GM19351 (cell line): ENCODE measurements around the gene CDC20B.

ENCODE experiments used
- ATAC-seq: cut with Tn5 transposase; IDR thresholded peaks from one replicate; pipeline ENCODE4 v1.9.1; 2021; ENCODE audit warnings: mild to moderate bottlenecking, moderate library complexity; ENCODE audit not compliant: unreplicated experiment

Gene CDC20B, protein sequence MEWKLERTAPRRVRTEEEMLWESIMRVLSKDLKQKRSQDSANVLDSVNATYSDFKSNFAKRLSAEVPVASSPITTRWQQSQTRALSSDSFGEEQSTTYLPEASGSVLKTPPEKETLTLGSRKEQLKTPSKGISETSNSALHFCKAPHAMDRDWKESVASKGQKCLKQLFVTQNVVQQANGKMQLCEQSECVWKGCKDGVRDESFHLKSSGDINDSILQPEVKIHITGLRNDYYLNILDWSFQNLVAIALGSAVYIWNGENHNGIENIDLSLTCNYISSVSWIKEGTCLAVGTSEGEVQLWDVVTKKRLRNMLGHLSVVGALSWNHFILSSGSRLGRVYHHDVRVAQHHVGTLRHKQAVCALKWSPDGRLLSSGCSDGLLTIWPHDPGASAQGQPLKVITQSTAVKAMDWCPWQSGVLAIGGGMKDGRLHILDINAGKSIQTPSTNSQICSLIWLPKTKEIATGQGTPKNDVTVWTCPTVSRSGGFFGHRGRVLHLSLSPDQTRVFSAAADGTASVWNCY

DNA sequence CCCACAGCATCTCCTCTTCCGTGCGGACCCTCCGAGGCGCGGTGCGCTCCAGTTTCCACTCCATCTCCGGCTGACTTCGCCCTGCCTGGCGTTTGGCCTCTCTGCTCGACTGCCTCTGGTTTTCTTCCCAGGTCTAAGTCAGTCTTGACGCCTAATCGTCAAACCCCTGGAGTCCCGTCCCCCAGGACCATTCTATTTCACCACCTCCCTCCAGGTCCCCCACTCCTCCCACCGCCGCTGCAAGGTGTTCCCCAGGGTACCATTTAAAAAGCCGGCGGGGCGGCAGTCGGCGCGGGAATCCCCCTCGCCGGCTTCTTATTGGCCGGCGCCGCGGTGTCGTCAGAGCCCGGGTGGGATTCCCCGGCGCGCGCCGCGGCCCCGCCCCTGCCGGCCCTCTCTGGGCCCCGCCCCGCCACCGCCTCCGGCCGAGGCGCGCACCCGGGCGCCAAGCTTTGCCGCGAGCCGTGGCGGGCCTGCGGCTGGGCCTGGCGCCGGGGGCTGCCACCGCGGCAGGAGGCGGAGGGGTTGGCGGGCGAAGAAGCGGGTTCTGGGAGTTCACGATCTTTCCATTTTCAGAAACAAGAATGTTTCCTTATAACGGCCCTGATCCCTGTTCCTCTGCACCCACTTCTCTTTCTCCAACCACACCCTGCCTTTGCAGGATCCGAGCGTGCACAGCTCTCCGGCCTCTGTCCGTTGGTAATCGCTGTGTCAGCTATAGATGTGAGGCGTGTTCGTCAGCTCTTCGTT is at the start of gene CDC20B:
Gene CDC20B (minus strand): TSS at position 241 of the 750 bp plus-strand sequence. CDS start 177 bp downstream, at position 64.
- ATAC-seq: peak; percentile 87

DNA sequence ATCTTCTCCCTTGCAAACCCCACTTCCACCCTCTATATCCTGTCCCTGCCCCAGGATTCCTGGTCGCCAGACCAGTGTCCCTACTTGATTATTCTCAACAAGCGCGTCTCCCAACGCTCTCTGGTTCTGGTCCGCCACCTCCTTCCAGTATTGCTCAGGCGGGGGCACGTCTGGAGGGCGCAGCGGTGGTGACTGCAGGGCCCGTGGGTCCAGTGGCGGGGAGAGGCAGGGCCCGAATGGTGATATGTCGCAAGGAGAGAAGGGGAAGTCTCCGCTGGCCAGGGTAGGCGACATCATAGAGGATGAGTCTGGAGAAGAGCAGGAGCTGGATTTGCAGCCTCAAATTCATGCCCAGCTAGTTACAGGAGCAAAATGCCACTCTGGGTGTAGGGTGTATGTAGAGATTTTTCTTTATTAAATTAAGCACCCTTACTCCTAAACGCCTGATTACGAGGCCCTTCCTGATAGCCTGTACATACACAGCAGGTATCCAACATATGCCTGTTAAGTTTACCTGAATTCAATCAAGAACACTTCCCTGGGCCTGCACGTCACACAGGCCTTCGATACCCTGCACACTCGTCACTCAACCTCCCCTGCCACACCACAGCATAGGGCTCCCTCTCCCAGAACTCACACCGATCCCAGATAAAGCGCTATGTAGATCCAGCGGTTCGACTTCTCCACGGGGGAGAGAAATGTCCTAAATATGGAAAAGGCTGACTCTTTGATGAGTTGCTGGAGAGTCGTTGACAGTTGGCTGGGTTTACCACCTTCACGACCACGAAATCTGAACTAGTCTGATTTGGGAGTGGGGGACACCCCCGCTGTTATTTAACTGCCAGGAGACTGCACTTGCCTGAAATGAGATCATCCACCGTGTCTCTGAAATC is 49.4 kb upstream of the CDC20B start:
- no peak for ATAC-seq

DNA sequence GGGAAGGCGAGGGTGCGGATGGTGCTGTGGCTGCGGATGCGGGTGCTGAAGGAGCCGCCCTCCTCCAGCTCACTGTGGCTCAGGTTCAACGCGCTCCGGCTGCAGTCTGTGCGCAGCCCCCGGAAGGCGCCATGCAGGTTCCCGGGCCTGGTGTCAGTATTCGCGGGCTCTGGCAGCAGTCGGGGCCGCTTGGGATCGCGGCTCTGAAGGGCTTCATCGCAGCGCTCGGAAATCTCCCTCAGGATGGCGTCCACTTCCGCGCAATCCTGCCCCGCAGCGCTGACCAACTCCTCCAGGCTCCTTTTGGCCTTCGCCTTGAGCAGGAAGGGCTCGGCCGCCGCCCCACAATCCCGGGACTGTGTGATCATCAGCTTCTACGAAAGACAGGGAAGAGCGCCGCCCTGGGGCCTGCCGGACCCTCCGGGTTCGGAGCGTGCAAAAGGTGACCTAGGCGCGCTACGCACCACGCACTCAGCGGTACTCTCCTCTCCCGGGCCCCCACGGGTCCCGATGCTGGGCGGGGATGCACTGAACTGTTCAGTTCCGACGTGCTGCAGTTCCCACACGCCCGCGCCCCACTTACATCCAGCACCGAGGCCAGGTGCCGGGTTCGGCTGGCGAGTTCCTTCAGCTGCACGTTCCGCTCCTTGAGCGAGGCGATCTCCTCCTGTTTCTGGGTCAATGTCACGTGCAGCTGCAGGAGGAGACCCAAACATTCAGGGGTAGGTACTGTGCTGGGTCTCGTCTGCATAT is 47.6 kb upstream of the CDC20B start:
- no peak for ATAC-seq

DNA sequence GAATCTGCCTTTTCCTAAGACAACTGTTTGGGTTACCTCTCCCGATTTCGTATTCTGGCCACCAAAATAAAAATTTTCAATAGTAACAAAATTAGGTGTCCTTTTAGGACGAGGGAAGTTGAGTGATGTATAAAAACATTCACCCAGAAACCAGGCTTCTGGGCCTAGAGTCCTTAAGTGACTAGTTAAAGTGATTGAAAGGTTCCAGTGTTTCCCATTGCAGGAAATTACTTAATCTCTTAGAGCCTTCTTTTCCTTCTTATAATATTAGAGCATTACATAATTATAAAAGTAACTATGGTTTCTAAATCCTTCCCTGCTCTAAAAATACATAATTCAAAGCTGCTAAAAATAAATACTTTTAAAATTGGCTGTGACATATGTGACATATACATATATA is 46.8 kb upstream of the CDC20B start:
- no peak for ATAC-seq

DNA sequence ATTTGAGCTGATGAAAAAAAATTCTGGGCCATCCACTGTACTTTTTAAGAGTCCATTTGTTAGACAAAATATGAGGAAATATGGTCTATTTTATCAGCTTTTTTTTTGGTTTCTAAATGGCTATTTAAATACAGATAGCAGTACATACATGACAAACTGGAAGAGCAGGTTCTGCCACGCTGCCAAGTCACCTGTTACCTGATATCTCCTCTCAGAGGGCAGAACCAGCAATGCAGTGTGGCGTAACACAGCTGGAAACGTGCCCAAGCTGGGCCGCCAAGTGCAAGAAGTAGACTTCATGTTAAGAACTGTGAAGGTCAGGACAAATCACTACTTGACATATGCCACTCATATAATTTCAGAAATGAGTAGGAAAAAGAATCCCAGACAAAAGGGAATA is 46.0 kb upstream of the CDC20B start:
- ATAC-seq: no peak

DNA sequence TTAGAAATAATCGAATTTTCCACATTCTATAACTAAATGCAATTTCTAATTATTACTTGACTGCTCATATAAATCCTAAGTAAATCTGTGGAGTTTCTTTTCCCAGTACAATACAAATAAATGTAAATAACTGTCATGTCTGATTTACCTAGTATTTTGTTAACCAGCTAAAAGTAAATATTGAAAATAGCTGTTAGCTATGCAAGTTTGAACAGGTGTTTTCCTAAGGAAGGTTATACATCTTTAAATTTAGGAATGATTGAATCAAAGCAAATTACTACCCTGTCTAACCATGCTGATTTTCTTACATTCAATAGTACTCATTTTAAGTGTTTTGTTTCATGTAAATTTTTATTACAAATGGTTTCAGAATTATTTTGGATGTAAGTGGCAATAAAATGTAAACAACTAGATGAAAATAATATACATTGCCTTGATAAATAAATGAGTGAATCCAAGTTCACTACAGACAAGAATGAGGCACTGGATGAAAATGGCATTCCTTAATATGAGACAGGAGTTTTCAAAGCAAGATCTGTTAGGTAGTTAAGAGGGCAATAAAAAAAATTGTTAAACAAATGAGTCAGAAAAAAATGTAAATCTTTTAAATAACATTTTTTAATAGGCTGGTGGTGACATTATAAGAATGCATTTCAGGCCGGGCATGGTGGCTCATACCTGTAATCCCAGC is 38.4 kb upstream of the CDC20B start:
- no peak for ATAC-seq

DNA sequence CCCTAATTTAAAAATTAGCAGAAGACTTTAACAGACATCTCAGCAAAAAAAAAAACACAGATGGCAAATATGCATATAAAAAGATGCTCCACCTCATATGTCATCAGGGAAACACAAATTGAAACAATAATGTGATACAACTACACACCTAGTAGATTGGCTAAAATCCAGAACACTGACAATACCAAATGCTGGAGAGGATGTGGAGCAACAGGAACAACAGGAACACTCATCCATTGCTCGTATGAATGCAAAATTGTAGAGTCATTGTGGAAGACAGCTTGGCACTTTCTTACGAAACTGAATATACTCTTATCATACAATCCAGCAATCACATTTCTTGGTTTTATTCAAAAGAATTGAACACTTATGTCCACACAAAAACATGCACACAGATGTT is 32.0 kb upstream of the CDC20B start:
- ATAC-seq: no peak

DNA sequence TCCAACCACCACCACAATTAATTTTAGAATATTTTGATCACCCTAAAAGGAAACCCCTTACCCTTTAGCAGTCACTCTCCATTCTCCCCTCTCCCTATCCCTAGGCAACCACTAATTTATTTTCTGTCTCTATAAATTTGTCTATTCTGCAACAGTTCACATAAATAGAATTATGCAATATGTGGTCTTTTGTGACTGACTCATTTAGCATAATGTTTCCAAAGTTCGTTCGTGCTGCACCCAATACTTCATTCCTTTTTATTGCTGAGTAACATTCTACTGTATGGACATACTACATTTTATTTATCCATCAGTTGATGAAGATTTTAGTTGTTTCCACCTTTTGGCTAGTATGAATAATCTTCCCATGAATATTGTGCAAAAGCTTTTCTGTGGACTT is 18.2 kb upstream of the CDC20B start:
- ATAC-seq: no peak

DNA sequence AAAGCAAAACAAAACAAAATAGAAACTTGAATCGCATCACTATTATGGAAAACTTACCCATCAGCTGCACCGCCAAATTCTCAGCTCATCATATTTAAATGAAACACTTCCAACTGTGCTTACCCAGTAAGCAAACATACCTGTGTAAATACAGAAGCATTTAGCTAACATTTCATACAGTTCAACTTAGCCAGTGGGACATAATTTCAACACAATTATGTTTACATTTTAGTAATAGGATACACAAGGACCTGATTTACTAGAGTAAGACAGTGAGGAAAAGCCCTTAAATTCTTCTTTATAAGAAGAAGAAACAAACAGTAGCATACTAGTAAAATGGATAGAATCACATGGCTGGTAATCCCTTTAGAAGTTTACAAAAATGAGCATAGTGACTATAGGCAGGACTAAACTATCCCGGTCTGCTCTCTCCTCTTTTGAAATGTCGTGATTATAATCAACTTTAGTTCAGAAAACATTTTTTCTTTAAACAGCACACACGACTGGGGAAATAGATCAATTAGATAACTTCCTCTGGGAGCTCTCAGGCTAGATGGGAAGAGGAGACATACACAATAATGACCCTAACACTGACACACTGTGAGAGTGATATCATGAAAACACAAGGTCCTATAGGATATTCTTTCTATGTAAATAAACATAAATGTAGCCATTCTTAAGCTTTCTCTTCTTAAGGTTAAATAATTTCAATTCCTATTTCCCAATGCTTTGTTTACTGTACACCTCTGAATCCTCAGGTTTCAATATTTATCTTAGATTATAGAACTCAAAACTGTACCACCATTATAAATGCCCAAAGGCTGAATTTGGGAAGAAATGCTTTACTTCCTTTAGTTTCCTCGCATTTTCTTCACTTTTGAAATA is 15.9 kb upstream of the CDC20B start:
- no peak for ATAC-seq

DNA sequence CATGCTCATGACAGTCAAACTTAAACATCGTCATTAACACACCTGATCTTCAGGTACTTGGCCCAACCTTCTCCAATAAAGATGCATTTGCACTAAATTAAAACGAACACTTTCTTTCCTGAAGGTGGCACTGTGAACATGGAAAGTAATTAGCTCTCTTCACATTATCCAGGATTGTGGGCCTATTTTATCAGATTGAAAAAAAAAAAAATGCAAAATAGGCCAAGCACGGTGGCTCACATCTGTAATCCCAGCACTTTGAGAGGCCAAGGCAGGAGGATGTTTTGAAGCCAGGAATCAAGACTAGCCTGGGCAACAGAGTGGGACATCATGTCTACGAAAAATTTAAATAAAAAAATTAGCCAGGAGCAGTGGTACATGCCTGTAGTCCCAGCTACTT is 14.4 kb upstream of the CDC20B start:
- ATAC-seq: no peak

DNA sequence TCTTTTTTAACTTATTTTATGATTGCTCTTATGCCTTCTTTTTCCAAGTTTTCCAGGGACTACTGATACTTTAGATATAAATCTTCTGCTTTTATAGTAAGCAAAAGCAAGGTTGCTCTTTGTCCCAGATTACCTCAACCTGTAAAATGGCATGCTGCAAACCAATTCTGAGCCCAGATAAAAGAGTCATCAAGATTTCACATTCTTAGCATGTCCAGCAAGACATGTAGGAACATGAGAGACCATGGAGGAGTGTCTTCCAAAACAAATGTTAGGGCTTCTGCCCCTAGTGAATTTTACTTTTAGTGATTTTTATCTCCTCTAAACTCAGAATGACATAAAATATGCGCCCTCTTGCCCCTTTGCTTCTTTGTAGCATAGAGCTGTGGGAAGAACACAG is 7.0 kb upstream of the CDC20B start:
- no peak for ATAC-seq

DNA sequence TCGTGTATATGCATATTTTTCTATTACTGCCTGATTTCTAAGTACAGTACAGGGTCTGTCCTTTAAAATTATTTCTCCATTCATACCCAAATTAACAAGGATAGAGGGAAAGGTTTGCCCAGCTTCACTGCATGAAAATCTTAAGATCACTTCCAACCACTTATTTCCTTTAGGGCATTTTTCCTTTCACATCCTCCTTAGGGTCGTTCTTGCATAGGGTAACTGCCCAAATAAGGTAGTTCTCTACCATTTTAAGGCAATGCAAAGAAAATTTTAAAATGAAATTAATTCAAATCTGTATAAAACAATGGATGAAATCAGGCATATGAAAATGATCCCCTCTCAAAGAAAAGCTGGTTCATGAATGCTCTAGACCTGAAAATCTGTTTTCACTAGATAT is 4.1 kb upstream of the CDC20B start:
- no peak for ATAC-seq

DNA sequence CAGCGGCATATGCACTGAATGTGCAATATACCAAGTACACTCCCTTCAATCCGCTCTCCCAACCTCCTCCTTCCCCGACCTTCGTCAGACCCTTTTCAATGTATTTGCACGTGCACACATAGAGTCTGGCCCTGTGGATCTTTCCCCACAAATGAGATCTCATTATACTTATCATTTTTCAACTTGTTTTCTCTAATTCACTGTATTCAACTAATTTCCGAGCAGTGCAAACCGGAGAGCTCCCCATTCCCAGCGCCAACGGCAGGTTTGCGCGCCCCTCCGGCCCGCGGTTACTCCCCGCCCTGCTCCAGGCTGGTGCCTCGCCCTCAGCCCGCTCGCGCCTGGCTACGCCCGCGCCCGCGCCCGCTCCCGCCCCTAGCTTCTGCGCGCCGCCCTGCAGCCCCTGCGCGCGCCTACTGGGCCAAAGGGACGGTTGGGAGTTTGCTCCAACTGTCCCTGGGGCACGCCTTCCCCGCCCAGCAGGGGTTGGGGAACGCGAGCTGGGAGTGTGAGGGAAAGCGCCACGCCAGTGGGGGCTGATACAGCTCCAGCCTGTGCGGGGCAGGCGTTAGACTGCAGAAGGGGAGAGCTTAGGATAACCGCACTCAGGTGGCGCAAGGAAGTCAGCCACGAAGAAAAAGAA is 3.3 kb upstream of the CDC20B start:
- ATAC-seq: no peak

DNA sequence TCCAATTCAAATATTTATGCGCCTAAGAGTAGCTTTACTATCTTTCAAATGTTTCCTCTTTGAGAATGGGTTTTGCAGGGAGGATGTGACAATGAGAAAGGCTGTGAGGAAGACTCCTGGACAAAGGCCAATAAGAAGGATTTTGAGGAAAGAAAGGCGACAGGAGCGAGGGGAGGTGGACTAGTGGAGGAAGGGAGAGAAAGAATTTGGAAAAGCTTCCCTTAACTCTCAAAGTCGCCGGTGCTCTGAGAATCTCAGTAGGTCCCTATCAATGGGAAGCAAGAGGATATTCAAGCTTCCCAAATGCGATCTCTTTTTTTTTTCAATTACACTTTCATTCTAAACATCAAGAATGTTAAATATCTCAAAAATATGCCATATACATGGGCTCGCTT is 2.8 kb upstream of the CDC20B start:
- ATAC-seq: no peak

DNA sequence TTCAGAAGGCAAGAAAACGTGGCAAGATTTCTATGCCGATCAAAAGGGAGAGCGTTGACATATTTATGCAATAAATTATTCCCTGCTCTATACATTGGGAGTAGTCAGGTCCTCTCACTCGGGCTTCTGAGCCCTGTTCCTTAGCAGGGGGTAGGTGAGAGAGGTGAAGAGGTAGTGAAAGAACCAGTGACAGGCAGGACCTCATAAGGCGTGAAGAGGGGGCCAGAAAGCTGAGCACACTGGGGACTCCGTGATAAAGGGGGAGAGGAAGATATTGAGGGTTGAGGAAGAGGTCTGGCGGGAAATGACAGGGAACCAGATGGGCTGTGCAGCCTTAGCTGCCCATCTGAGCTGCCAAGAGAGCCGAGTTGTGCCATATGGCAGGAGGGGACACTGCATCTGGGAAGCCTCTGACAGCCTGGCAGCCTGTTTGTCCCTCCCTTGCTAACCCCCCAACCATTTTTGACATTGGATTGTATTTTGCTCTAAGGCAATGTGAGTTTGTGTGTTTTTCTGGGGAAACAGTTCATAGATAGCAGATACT is 782 bp upstream of the CDC20B start:
- ATAC-seq: peak; percentile 15

DNA sequence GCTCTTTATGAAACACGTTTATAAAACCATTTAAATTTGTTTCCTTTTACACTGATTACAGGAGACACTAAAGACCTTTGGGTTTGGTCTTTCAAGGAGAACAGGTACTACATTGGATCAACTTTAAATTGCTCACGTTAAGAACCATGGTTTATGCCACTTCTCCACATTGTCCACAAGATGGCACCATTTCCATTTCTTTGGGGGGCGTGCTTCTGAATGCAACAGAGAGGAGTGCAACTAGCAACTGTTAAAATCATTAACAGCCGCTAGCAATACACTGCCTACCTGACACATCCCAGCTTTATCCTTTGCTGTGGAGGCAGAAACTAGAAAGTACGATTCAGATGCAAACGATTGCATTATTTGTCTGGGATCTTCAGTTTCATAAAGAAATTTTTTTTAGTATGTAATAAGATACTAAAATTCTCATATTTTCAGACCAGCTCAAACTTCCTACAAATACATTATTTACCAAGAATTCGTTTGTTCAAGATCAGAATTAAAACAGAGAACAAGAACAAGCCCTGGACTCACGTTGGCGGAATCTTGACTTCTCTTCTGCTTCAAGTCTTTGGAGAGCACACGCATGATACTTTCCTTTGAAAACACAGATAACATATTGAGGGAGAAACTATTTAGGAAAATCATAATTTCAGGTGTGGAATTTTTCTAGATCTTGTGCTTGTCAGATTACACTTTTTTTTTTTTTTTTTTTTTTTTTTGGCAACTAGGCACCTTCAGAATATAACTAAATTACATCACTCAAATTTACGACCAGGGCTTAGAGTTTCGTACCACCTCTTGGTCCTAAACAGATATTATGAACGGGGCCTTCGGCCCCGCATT is 702 bp downstream of the CDC20B start:
- peak; percentile 62 for ATAC-seq

DNA sequence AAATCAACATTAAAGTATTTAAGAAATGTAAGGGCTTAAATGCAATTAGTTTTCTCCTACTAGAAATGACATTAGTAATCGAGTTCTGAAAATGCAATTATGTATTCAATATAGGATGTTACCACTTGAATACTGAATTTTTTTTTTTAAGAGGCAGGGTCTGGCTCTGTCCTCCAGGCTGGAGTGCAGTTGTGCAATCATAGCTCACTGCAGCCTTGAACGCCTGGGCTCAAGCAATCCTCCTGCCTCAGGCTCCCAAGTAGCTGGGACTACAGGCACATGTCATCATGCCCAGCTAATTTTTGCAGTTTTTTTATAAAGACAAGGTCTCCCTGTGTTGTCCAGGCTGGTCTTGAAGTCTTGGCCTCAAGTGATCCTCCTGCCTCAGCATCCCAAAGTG is 1.5 kb downstream of the CDC20B start:
- ATAC-seq: no peak
